NCI-H345 treated with DMSO at 0.1 percent for 48 hours (cell line): Measurements from ENCODE around the gene ZNF534.
"Not testable (repeated sequence)": the region's sequence is repeated elsewhere in the genome, so short reads cannot be mapped to it uniquely, and the experiment has no call there.

Experiments
- DNase-seq: peaks from one replicate; lab custom pipeline; 2025; ENCODE audit not compliant: unreplicated experiment; lab: John Stamatoyannopoulos, UW

ZNF534 gene

GRCh38 chr19:52494518-52494917 lies 65.6 kb downstream of the ZNF534 start:
- DNase-seq, result no peak

- DNase-seq, result no peak
These were observed 69.6 kb downstream of the ZNF534 start for GRCh38 chr19:52498571-52498970.

- not testable (repeated sequence) for DNase-seq
These were observed 71.5 kb downstream of the ZNF534 start for GRCh38 chr19:52500474-52500873.

GRCh38 chr19:52500991-52501390 lies 72.0 kb downstream of the ZNF534 start:
- not testable (repeated sequence) for DNase-seq
